Activated T-helper 2 cell treated with anti-CD3 and anti-CD28 coated beads, Interferon-gamma antibody, Interleukin-2, Interleukin-4, amounts not matched to agents 10 μg/mL and 5 μg/mL and 100 μg/mL, durations not matched to agents 14 hours and 24 hours and 36 hours (primary cell): ENCODE results near the gene NEURL1B. TPM values are rescaled to one million over a fixed set of nuclear protein-coding genes. Genes with fewer than 3 reads are reported as not detected.

Source experiments
- DNase-seq: peaks from one replicate; pipeline ENCODE4 v3.0.0; 2021; ENCODE audit warnings: low spot score
- H3K27ac Mint-ChIP-seq: one replicate; pipeline ENCODE4 v1.8.0; 2021; ENCODE audit warnings: mixed read lengths
- H3K27me3 Mint-ChIP-seq: one replicate; pipeline ENCODE4 v1.8.0; 2021; ENCODE audit warnings: low read depth, mixed read lengths
- H3K36me3 Mint-ChIP-seq: one replicate; pipeline ENCODE4 v1.8.0; 2021; ENCODE audit warnings: low read depth, mixed read lengths
- H3K4me1 Mint-ChIP-seq: one replicate; pipeline ENCODE4 v1.8.0; 2021; ENCODE audit warnings: low read depth, mixed read lengths
- H3K4me3 Mint-ChIP-seq: one replicate; pipeline ENCODE4 v1.8.0; 2021; ENCODE audit warnings: low read depth, mild to moderate bottlenecking, moderate library complexity, mixed read lengths
- H3K9me3 Mint-ChIP-seq: one replicate; pipeline ENCODE4 v1.8.0; 2021; ENCODE audit warnings: mixed read lengths
- intact Hi-C: fragments of 100-400 bp; cut with micrococcal nuclease; formaldehyde crosslinking; loops from one replicate; pipeline ENCODE4 v1.15.1; 2023
- total RNA-seq: library from RNA; stranded (reverse); gene quantifications from 2 replicates; pipeline ENCODE4 v1.2.3, GENCODE V29; 2022

Gene NEURL1B
- total RNA-seq, 1 donor from 2014 or later = 0.37 TPM

- H3K36me3 Mint-ChIP-seq = no peaks in the 10 kb centered on the region
- intact Hi-C loops = no loop called here
Observed at GRCh38 chr5:172617817-172618216, 23.2 kb upstream of the NEURL1B start.

GRCh38 chr5:172618574-172619365, 22.3 kb upstream of the NEURL1B start:
- H3K27ac Mint-ChIP-seq = no peak overlapping the region
- intact Hi-C loops = no loop called here
- no peak overlapping the region for H3K4me3 Mint-ChIP-seq
- no peaks in the 10 kb centered on the region for H3K27me3 Mint-ChIP-seq
- H3K9me3 Mint-ChIP-seq = no peaks in the 10 kb centered on the region
- no peaks in the 10 kb centered on the region for H3K4me1 Mint-ChIP-seq
- no peaks in the 10 kb centered on the region for H3K36me3 Mint-ChIP-seq
- no peak for DNase-seq

More at GRCh38 chr5:172617817-172618216, 23.2 kb upstream of the NEURL1B start:
- H3K4me1 Mint-ChIP-seq = no peaks in the 10 kb centered on the region
- DNase-seq = no peak
- no peak overlapping the region for H3K27ac Mint-ChIP-seq
- H3K27me3 Mint-ChIP-seq = no peaks in the 10 kb centered on the region
- no peak overlapping the region for H3K4me3 Mint-ChIP-seq
- H3K9me3 Mint-ChIP-seq = no peaks in the 10 kb centered on the region

DNA sequence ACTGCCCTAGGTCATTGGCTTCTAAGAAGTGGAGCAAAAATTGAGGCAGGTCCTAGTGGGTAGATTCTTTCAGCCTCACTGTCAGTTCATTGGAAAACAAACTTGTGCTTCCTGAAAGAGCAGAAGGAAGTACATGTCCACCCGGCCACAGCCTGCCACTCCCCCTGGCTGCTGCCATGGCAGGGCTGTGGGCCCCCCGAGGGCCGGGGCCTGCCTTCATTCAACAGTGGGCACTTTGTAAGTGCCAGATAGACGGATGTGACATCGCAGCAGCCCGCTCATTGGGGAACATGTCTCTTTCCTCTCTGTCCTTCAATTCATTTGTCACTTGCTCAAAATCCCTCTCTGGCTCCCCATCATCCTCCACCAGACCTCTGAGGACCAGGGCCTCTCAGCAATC, 20.6 kb upstream of the NEURL1B start:
- intact Hi-C loops = no loop called here
- Mint-ChIP-seq H3K27me3 (no peaks in the 10 kb centered on the region), H3K4me1 (no peaks in the 10 kb centered on the region), H3K27ac (no peak overlapping the region), H3K9me3 (no peaks in the 10 kb centered on the region), H3K36me3 (no peaks in the 10 kb centered on the region), H3K4me3 (no peak overlapping the region)
- no peak for DNase-seq

GRCh38 chr5:172622091-172623046, 18.7 kb upstream of the NEURL1B start:
- no peak overlapping the region for H3K4me3 Mint-ChIP-seq
- H3K4me1 Mint-ChIP-seq = no peaks in the 10 kb centered on the region
- intact Hi-C loops = no loop called here
- no peaks in the 10 kb centered on the region for H3K36me3 Mint-ChIP-seq
- H3K27me3 Mint-ChIP-seq = peaks cover 2% of the 10 kb centered on the region
- DNase-seq = no peak
- H3K27ac Mint-ChIP-seq = no peak overlapping the region
- H3K9me3 Mint-ChIP-seq = no peaks in the 10 kb centered on the region

- H3K27ac Mint-ChIP-seq = no peak overlapping the region
Observed at GRCh38 chr5:172623313-172623980, 17.6 kb upstream of the NEURL1B start.

GRCh38 chr5:172624083-172624995, 16.7 kb upstream of the NEURL1B start:
- intact Hi-C loops = no loop called here
- Mint-ChIP-seq H3K4me1 (no peaks in the 10 kb centered on the region), H3K9me3 (no peaks in the 10 kb centered on the region), H3K36me3 (no peaks in the 10 kb centered on the region), H3K4me3 (no peak overlapping the region), H3K27ac (no peak overlapping the region), H3K27me3 (peaks cover 5% of the 10 kb centered on the region)
- no peak for DNase-seq

More at GRCh38 chr5:172623313-172623980, 17.6 kb upstream of the NEURL1B start:
- H3K36me3 Mint-ChIP-seq = no peaks in the 10 kb centered on the region
- H3K27me3 Mint-ChIP-seq = peaks cover 4% of the 10 kb centered on the region
- intact Hi-C loops = no loop called here
- H3K4me1 Mint-ChIP-seq = no peaks in the 10 kb centered on the region
- H3K4me3 Mint-ChIP-seq = no peak overlapping the region
- H3K9me3 Mint-ChIP-seq = no peaks in the 10 kb centered on the region
- no peak for DNase-seq

GRCh38 chr5:172624996-172625964, 15.8 kb upstream of the NEURL1B start:
- peaks cover 5% of the 10 kb centered on the region for H3K27me3 Mint-ChIP-seq
- intact Hi-C loops = no loop called here

DNA sequence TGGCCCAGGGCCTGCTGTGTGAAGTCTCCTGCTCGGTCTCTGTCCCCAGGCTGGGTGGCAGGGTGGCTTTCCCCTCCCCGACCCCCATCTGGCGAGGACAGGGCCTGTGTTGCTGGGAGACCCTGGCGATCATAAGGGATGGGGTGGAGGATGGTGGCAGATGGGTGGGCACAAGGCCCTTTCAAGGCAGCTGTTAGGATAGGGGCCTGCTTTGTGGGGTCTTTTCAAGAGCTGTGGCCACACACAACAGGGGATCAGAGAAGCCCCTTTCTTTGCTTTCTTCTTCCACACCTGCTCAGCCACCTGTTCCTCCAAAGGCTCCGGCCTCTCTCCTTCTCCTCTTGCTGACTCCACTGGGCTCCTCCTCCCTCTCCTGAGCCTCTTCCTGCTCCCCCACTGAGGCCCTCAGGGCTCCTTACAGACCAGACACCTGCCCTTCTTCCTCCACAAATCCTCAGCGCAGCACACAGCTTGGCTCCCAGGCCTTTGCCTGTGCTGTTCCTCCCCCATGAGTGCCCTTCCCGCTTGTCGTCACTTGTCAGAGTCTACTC, 15.0 kb upstream of the NEURL1B start:
- no peak for DNase-seq
- Mint-ChIP-seq H3K4me1 (no peaks in the 10 kb centered on the region), H3K27ac (no peak overlapping the region), H3K27me3 (peaks cover 5% of the 10 kb centered on the region), H3K9me3 (no peaks in the 10 kb centered on the region), H3K4me3 (no peak overlapping the region), H3K36me3 (no peaks in the 10 kb centered on the region)
- intact Hi-C loops = no loop called here

More at GRCh38 chr5:172624996-172625964, 15.8 kb upstream of the NEURL1B start:
- DNase-seq = no peak
- no peak overlapping the region for H3K4me3 Mint-ChIP-seq
- no peaks in the 10 kb centered on the region for H3K36me3 Mint-ChIP-seq
- no peak overlapping the region for H3K27ac Mint-ChIP-seq
- H3K4me1 Mint-ChIP-seq = no peaks in the 10 kb centered on the region
- no peaks in the 10 kb centered on the region for H3K9me3 Mint-ChIP-seq

- Mint-ChIP-seq H3K27me3 (peaks cover 5% of the 10 kb centered on the region), H3K9me3 (no peaks in the 10 kb centered on the region), H3K27ac (no peak overlapping the region), H3K4me1 (no peaks in the 10 kb centered on the region), H3K4me3 (no peak overlapping the region), H3K36me3 (no peaks in the 10 kb centered on the region)
- no peak for DNase-seq
- intact Hi-C loops = no loop called here
Observed at GRCh38 chr5:172630082-172630481, 11.0 kb upstream of the NEURL1B start.

- intact Hi-C loops = no loop called here
- Mint-ChIP-seq H3K4me3 (no peak overlapping the region), H3K27ac (no peak overlapping the region), H3K27me3 (peaks cover 5% of the 10 kb centered on the region), H3K4me1 (no peaks in the 10 kb centered on the region), H3K9me3 (no peaks in the 10 kb centered on the region), H3K36me3 (no peaks in the 10 kb centered on the region)
- no peak for DNase-seq
Observed at GRCh38 chr5:172630482-172630881, 10.6 kb upstream of the NEURL1B start.

DNA sequence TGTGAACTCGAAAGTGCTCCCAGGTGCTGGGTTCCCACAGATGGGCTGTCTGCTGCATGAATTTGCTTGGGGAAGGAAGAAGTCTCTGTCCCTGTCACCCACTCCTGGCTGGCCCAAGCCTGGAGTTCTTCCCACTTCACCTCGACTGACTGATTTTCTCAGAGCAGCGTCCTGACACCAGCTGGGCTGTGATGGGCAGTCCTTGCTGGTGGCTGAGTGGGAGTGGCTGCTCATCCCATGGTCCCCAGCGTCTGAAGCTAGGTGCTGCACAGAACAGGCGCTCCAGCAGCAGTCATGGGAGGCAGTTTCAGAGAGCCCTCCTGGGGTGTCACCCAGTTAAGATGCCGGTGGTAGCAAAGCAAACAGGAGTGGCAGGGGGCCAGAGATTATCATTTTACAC, 10.1 kb upstream of the NEURL1B start:
- Mint-ChIP-seq H3K9me3 (no peaks in the 10 kb centered on the region), H3K4me3 (no peak overlapping the region), H3K27ac (no peak overlapping the region), H3K4me1 (no peaks in the 10 kb centered on the region), H3K36me3 (no peaks in the 10 kb centered on the region), H3K27me3 (peaks cover 5% of the 10 kb centered on the region)
- intact Hi-C loops = no loop called here
- DNase-seq = no peak
